ENCODE results near the gene RNF150.

The RNF150 gene

DNA sequence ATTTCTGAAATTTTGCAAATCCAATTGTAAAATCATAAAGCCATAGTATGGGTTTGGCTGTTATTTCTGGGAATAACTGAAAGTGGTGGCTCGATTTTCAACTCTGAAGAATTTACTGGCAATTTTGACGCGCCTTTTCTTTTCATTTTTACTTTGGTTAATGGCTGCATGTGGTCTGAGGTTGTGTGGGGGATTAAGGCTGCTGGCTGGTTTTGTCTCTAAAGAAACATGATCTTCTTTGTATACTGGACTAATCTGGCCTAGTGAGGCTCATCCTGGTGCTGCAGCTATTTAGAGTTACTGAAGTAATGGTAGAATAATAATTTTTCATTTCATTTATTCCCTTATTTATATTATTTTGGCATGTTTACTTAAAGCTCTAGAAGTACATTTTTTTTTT, 164.0 kb downstream of the RNF150 start:
- no peak for DNase-seq

DNA sequence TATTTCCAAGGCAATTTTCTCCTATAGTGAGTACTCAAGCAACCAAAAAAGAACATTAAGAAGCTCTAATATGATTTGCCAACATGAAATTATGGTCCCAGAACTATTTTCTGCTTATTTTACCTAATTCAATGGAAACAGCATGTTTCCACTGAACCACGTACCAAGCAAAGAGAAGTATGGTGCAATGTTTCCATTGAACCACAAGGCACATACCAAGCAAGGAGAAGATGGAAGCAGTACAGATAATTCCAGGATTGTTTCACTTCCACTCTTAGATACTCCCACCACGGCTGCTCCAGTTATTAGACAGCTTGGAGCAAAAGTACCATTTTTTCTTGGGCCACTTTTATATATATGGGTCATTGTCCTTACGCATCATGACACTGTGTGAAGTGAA, 164.9 kb downstream of the RNF150 start:
- DNase-seq, result no peak

DNA sequence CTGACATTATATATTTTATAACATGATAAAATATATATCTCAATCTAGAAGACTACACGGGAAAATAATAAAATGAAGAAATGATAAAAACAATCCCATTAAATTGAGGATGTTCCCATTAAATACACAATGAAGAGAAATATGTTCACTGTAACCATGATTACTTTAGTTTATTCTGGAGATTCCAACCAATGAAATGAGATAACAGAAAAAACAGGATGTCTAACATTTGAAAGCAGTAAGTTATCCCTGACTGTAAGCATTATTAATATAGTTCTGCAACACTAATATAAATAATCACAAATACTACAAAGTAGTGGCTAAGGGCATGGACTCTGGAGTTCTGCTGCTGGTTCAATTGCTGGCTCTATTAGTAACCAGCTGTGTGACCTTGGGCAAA, 169.4 kb downstream of the RNF150 start:
- DNase-seq, result no peak

GRCh38 chr4:140955641-140956040, 177.6 kb downstream of the RNF150 start:
- no peak for DNase-seq

DNA sequence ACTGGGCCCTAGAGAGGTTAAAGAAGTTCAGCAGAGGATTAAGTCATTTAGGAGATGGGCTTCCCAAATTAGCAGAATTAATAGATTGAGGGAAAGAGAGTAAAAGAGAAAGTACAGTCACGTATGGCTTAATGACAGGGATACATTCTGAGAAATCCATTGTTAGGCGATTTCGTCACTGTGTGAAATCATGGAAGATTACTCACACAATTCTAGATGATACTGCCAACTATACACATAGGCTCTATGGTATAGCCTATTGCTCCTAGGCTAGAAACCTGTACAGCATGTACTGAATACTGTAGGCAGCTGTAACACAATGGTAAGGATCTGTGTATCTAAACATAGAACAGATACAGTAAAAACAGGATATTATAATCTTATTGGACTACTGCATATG, 180.6 kb downstream of the RNF150 start:
- no peak for DNase-seq

GRCh38 chr4:140947506-140947905, 185.8 kb downstream of the RNF150 start:
- DNase-seq, result no peak

GRCh38 chr4:140945106-140945505, 188.2 kb downstream of the RNF150 start:
- no peak for DNase-seq

DNA sequence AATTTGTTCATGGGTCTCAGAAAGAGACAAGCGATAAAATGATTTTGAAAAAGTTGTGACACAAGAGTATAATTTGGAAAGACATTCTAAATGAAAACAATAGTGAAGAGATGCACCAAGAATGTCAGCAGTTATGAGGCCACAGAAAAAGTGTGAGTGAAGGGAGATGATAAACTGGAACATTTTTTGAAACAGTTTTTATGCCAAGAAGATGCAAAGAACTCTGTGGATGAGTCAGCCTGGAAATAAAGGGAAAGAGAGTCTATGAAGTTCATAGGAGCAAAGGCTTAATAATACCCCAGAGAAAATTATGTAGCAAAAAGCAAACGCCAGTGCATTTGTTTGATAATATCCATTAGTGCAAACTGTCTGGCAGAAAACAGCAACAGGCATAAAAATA, 188.7 kb downstream of the RNF150 start:
- DNase-seq, result no peak

DNA sequence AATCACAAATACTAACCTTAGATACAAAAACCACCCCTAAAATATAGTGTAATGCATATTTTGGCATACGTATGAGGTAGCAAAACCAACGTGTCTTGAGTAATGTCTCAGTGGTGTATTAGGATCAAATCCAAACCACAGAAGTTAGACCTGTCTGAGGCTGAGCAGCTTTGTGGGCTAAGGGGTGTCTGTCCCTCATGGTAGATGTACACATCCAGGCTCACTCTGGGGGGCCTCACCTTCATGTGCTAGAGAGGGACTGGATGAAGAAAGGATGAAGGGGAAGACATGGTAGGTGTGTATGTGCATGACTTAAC, 189.1 kb downstream of the RNF150 start:
- DNase-seq, result no peak

DNA sequence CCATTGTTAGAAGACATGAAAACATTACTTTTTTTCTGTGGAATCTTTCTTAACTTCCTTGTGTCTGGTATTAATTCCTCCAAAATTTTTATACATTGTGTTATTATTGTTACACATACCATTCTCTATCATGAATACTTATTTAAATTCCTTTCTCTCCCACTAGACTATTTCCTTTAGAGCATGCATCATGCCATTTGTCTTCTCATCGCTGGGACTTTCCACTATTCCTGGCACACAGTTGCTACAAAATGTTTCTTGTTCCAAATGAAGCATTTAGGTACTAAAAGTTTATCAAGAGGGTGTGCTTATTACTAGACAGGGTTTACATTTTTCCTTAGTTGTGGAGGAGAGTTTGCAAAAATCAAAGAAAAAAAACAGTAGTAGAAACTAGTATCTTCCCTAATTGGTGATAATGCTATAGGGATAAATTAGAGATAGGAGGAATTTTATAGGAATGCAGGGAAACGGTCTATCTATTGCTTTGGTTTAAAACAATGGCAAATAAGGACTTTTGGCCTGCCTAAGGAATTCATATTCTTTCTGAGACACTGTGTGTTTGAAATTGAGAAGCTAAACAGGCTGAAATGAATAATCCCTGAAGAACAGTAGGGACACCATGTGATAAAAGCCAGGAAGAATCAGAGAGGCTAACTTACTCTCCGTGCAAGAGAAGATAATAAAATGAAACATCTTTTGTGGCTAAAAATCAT, 189.6 kb downstream of the RNF150 start:
- DNase-seq, result no peak

DNA sequence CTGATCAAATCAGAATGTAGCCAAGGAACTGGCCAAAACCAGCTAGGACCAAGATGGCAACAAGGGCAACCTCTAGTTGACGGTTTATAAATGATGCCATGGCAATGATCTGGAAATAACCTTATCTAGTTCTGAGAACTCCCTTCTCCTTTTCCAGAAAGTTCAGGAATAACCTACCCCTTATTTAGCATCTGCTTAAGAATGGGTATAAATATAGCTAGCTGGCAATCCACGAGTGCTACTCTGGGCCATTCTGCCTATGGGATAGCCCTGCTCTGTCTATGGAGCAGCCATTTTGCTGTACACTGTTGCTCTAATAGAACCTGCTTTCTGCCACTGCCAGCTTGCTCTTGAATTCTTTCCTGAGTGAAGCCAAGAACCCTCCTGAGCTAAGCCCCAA, 192.7 kb downstream of the RNF150 start:
- DNase-seq, result no peak

- no peak for DNase-seq
Observed at GRCh38 chr4:140937866-140938265, 195.4 kb downstream of the RNF150 start.

DNA sequence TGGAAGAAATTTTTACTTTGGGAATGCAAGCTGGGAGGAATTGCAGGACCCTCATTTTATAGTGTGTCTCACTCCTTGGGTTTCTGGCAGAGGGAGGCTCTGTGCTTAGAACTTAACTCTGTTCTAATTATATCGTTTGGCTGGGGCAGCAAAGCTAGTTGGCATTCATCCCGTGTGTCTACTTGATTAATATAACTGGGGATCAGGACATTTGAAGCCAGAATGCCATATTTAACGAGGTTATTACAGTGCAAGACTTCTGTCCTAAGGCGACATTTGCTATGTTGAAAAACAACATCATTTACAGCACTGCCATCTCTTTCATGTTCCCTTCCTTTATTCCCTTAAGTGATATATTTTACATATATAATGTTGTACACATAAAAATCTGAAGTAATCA, 198.0 kb downstream of the RNF150 start:
- no peak for DNase-seq

GRCh38 chr4:140932501-140933045, 200.7 kb downstream of the RNF150 start:
- DNase-seq, result no peak

DNA sequence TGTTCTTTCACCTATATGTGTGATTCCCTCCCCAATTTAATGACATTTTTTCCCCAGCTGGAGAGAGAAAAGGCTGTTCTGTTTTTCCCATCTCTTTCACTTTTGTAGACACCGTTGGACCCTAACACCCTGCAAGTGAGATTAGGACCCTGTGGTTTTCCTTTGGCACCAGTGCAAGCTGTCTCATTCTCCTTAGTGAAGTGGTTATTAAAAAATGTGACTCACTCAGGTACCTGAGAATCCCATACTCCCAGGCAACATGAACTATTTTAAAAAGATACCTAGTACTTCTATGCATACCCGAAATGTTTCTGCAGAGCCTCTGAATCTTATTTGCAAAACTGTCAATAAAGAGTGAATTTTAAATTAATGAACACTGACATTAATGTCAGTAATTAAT, 201.4 kb downstream of the RNF150 start:
- DNase-seq, result no peak

GRCh38 chr4:140930557-140930956, 202.7 kb downstream of the RNF150 start:
- no peak for DNase-seq

DNA sequence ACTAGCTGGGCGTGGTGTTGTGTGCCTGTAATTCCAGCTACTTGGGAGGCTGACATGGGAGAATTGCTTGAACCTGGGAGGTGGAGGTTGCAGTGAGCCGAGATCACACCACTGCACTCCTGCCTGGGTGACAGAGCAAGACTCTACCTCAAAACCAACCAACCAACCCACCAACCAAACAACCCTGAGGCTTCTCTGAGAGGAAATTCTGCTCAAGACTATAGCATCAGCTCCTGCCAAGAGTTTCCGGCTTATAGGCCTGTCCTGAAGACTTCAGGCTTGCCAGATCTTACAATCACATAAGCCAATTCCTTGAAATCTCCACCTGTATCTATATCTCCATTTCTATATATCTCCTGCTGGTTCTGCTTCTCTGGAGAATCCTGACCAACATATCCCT, 203.3 kb downstream of the RNF150 start:
- no peak for DNase-seq

- no peak for DNase-seq
Observed at GRCh38 chr4:140928880-140929279, 204.4 kb downstream of the RNF150 start.

- no peak for DNase-seq
Observed at GRCh38 chr4:140926672-140927071, 206.6 kb downstream of the RNF150 start.

GRCh38 chr4:140925417-140925816, 207.9 kb downstream of the RNF150 start:
- DNase-seq, result no peak

- no peak for DNase-seq
Observed at GRCh38 chr4:140924761-140925392, 208.4 kb downstream of the RNF150 start.

DNA sequence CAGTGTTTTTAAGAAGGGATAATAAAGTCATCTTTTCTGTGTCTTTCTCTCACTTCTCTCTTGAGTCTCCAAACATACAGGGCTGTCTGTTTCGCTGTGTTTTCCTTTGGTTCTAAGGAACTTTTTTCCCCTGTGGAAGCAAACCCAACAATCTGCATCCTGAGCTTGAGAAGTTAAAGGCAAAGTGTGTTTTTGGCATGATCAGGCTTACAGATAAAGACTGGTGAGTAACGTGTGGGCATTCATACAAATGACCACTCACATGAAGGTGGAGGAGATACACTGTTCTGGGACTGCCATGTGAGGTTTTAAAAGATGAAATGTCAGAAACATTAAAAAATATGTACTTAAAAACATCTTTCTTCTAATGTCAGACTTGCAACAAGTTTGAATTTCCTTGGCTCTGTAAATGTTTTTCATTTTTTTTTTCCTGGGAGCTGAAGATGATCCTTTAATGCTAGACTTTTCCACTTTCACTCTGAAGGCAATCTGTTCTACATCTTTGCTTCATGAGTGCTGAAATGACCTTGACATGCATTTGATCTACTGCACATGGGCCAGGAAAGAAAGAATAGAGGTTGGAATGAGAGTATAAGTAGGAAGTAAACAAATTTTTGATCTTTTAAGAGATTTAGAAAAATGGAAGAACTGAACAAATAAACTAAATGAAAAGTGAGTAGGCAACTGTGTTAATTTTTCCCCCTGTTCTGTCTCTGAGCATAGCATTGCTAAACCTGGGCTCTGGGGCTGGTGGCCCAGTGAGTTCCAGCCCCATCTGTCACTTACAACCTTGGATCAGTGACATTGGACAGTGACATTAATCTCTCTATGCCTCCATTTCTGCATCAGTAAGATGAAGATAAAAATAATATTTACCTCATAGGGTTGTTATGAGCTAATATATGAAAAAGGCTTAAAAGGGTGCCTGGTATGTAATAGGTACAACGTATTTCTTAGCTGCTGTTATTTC, 226.0 kb downstream of the RNF150 start:
- no peak for DNase-seq

GRCh38 chr4:140904904-140905303, 228.4 kb downstream of the RNF150 start:
- DNase-seq, result no peak

All from activated T-cell treated with anti-CD3 and anti-CD28 coated beads for 4 hours (primary cell).